ENCODE data around the gene GYG1. TPM values are rescaled to one million over a fixed set of nuclear protein-coding genes. Genes with fewer than 3 reads are reported as not detected.

Gene GYG1
- total and polyA plus RNA-seq, 2 of the 4 experiments (the other 2 are of a cell fraction): 48.4 to 90.3 TPM

GRCh38 chr3:149005416-149005815, 14.1 kb downstream of the GYG1 start:
- no TSS peak for BruUV-seq (replicated peaks)
- CTCF ChIA-PET: interaction anchor here (1.1 kb wide), 1 partner anchor 12 kb away, joined by 3 read pairs; no protein-coding TSS in a partner anchor
- in situ Hi-C loops (cut with MboI; ENCODE audit: low sequenced_read_pairs): no loop called here

More at GRCh38 chr3:149005416-149005815, 14.1 kb downstream of the GYG1 start:
- Histone ChIP-seq H3K27ac (ENCODE audit: insufficient read depth, low read length) (no peak overlapping the region), H3K79me1 (ENCODE audit: low read depth in 1 of 2, low read length in 2 of 2) (peaks cover 23 to 61% of the 10 kb centered on the region in 2 experiments), H3K4me2 (ENCODE audit: low read depth, low read length) (peak overlapping the region; percentile 37; the same call in 1 of the 2 replicates), H2BK20ac (ENCODE audit: low read depth, low read length) (no peak overlapping the region), H3K4ac (ENCODE audit: low read depth, low read length) (peak overlapping the region; percentile 28; the same call in 1 of the 2 replicates), H2BK5ac (ENCODE audit: low read depth, low read length, poor library complexity, severe bottlenecking) (peak overlapping the region; percentile 86), H2BK120ac (ENCODE audit: low read depth, low read length) (peak overlapping the region; percentile 69; the same call in 1 of the 2 replicates), H3K14ac (replicated peaks; ENCODE audit: low read depth, low read length) (no peak overlapping the region), H3K18ac (ENCODE audit: low read depth, low read length) (peak overlapping the region; percentile 73; the same call in 1 of the 2 replicates), H3K9me3 (ENCODE audit: control insufficient read depth, insufficient read depth, low read length) (no peaks in the 10 kb centered on the region), H2AFZ (replicated peaks; ENCODE audit: low read length, poor library complexity) (no peak overlapping the region), H3K4me1 (ENCODE audit: control insufficient read depth, insufficient read depth, low read length) (peaks cover 20% of the 10 kb centered on the region), H2BK15ac (ENCODE audit: low read depth, low read length) (no peak overlapping the region), H3K23ac (ENCODE audit: low read depth, low read length) (peak overlapping the region; percentile 56; the same call in 1 of the 2 replicates), H2AK5ac (ENCODE audit: low read depth, low read length) (no peak overlapping the region), H3K56ac (ENCODE audit: extremely low read depth, insufficient read depth, low read length) (no peak overlapping the region), H4K8ac (ENCODE audit: low read depth in 2 of 2, low read length in 2 of 2) (peak overlapping the region in 1 of 2 experiments; percentile 59; a peak in 1 of 4 replicates), H3K4me3 (ENCODE audit: insufficient read depth, low read depth, low read length) (no peak overlapping the region), H2AK9ac (replicated peaks; ENCODE audit: low read depth, low read length, poor library complexity) (no peak overlapping the region), H3K27me3 (ENCODE audit: control insufficient read depth, insufficient read depth, low read length) (no peaks in the 10 kb centered on the region), H4K20me1 (ENCODE audit: insufficient read depth, low read length) (no peaks in the 10 kb centered on the region), H3K36me3 (ENCODE audit: control insufficient read depth, insufficient read depth, low read length) (peaks cover 19% of the 10 kb centered on the region), H4K91ac (ENCODE audit: insufficient read depth, low read depth, low read length) (no peak overlapping the region; the same call in 1 of the 2 replicates), H3K9me1 (ENCODE audit: insufficient read depth, low read length) (peaks cover 29% of the 10 kb centered on the region), H4K5ac (ENCODE audit: low read depth, low read length) (peak overlapping the region; percentile 65; the same call in 1 of the 2 replicates), H3K9ac (ENCODE audit: low read depth, low read length) (no peak overlapping the region)
- POLR2A ChIA-PET (ENCODE audit: unreplicated experiment): no interaction called here
- intact Hi-C loops (cut with micrococcal nuclease) (no loop called here), dilution Hi-C loops (cut with HindIII; ENCODE audit: low sequenced_read_pairs, unreplicated experiment) (no loop called here)
- TF ChIP-seq MAFK (IDR thresholded peaks at IDR 0.05; ENCODE audit: low read depth, low read length): peak; percentile 1; the same call in 1 of the 2 replicates
- no peak for TF ChIP-seq NFE2L2 (IDR thresholded peaks at IDR 0.05; ENCODE audit: low read depth, low read length)
- peak; percentile 83 for ATAC-seq (ENCODE audit: low read depth)
- peak; percentile 72 for DNase-seq
- WGBS, 2 experiments (ENCODE audit: extremely low coverage in 2 of 2, insufficient read length in 1 of 2): no CpG with 5 or more reads among the region's 1 CpG
